ENCODE data around the gene FAXDC2. TPM values are rescaled to one million over a fixed set of nuclear protein-coding genes. Genes with fewer than 3 reads are reported as not detected.
A peak's percentile ranks its signal among the peaks of the same experiment; 100 is the strongest.

The FAXDC2 gene
- total and polyA plus RNA-seq, 2 of the 13 experiments (the other 11 are each of a cell fraction or from before 2014, with no cell fraction given) = 4.7 to 58.8 TPM

GRCh38 chr5:154860123-154860522 lies 9.7 kb upstream of the FAXDC2 start (continued):
- TF ChIP-seq HNF1A (IDR thresholded peaks at IDR 0.05; ENCODE audit: low read depth) (no peak), HNF1A (CRISPR knock-in tag; IDR thresholded peaks at IDR 0.05; ENCODE audit: borderline replicate concordance) (no peak), TEAD2 (CRISPR knock-in tag; IDR thresholded peaks at IDR 0.05) (no peak), E2F2 (CRISPR knock-in tag; IDR thresholded peaks at IDR 0.05; ENCODE audit: borderline replicate concordance) (no peak), FOXM1 (CRISPR knock-in tag; IDR thresholded peaks at IDR 0.05) (no peak), FOXP4 (CRISPR knock-in tag; IDR thresholded peaks at IDR 0.05) (peak; percentile 16; the same call in 1 of the 2 replicates), HOXD1 (CRISPR knock-in tag; IDR thresholded peaks at IDR 0.05) (no peak), ELF1 (CRISPR knock-in tag; IDR thresholded peaks at IDR 0.05) (no peak), KMT2B (CRISPR knock-in tag; IDR thresholded peaks at IDR 0.05) (no peak), CHD2 (IDR thresholded peaks at IDR 0.05; ENCODE audit: low read depth, low read length) (no peak), ZNF354B (CRISPR knock-in tag; IDR thresholded peaks at IDR 0.05) (no peak), RXRB (CRISPR knock-in tag; IDR thresholded peaks at IDR 0.05; ENCODE audit: borderline replicate concordance) (no peak), MLXIP (CRISPR knock-in tag; IDR thresholded peaks at IDR 0.05; ENCODE audit: borderline replicate concordance) (no peak), AKNA (CRISPR knock-in tag; IDR thresholded peaks at IDR 0.05; ENCODE audit: borderline replicate concordance) (no peak)

All from HepG2 (cell line).